HEK293 (cell line): Measurements from ENCODE around the gene SRI.

Experiments used
- HOXA7 ChIP-seq: sonication (generic); formaldehyde crosslinking; IDR thresholded peaks from 2 replicates; pipeline ENCODE4 v1.8.1; 2022; ENCODE audit warnings: missing genetic modification reagents, borderline replicate concordance
- SCRT1 ChIP-seq: fragments of 450-650 bp; formaldehyde crosslinking; IDR thresholded peaks from 2 replicates; pipeline ENCODE4 v1.5.1; 2016; ENCODE audit warnings: missing biosample characterization, missing genetic modification characterization, borderline replicate concordance
- ZBTB6 ChIP-seq: fragments of 450-650 bp; formaldehyde crosslinking; IDR thresholded peaks from 2 replicates; pipeline ENCODE4 v1.5.1; 2017; ENCODE audit warnings: missing biosample characterization, missing genetic modification characterization
- ZNF112 ChIP-seq: fragments of 450-650 bp; formaldehyde crosslinking; IDR thresholded peaks from 2 replicates; pipeline ENCODE4 v1.5.0; 2017; ENCODE audit warnings: missing biosample characterization, missing genetic modification characterization
- ZNF146 ChIP-seq: fragments of 450-650 bp; formaldehyde crosslinking; IDR thresholded peaks from 2 replicates; pipeline ENCODE4 v1.5.1; 2016; ENCODE audit warnings: missing biosample characterization, missing genetic modification characterization
- ZNF184 ChIP-seq: fragments of 450-650 bp; IDR thresholded peaks from 2 replicates; pipeline ENCODE4 v1.5.1; 2018; ENCODE audit warnings: missing biosample characterization, mild to moderate bottlenecking, missing genetic modification characterization
- ZNF23 ChIP-seq: fragments of 450-650 bp; formaldehyde crosslinking; IDR thresholded peaks from 2 replicates; pipeline ENCODE4 v1.5.1; 2016; ENCODE audit warnings: missing biosample characterization, missing genetic modification characterization, borderline replicate concordance
- ZNF274 ChIP-seq, 2 experiments: fragments of 200-500 bp in 1 of 2; fragments of 450-650 bp in 1 of 2; sonication (Bioruptor generic) in 1 of 2; formaldehyde crosslinking in 1 of 2; IDR thresholded peaks; 2 replicates each; pipeline versions ENCODE4 v1.5.1 to v1.6.1; 2014 to 2016; ENCODE audit warnings: borderline replicate concordance in 1 of 2, inconsistent platforms in 1 of 2, low read length in 1 of 2, missing biosample characterization in 1 of 2, missing genetic modification characterization in 1 of 2
- ZNF37A ChIP-seq: fragments of 450-650 bp; IDR thresholded peaks from 2 replicates; pipeline ENCODE4 v1.5.1; 2018; ENCODE audit warnings: missing biosample characterization, missing genetic modification characterization
- ZNF560 ChIP-seq: fragments of 450-650 bp; formaldehyde crosslinking; IDR thresholded peaks from 2 replicates; pipeline ENCODE4 v1.5.1; 2017; ENCODE audit warnings: missing biosample characterization, missing genetic modification characterization, borderline replicate concordance
- ZNF768 ChIP-seq: fragments of 450-650 bp; formaldehyde crosslinking; IDR thresholded peaks from 2 replicates; pipeline ENCODE4 v1.5.1; 2018; ENCODE audit warnings: missing biosample characterization, mild to moderate bottlenecking, missing genetic modification characterization
- ZNF777 ChIP-seq: fragments of 450-650 bp; formaldehyde crosslinking; IDR thresholded peaks from 2 replicates; pipeline ENCODE4 v1.5.1; 2017; ENCODE audit warnings: missing biosample characterization, missing genetic modification characterization, borderline replicate concordance
- TF ChIP-seq, protein P1 (sequence below): fragments of 450-650 bp; formaldehyde crosslinking; IDR thresholded peaks from 2 replicates; pipeline ENCODE4 v1.5.1; 2016; ENCODE audit warnings: missing biosample characterization, missing genetic modification characterization
- TF ChIP-seq, protein P2 (sequence below): fragments of 450-650 bp; formaldehyde crosslinking; IDR thresholded peaks from 2 replicates; pipeline ENCODE4 v1.5.1; 2016; ENCODE audit warnings: missing biosample characterization, missing genetic modification characterization

DNA sequence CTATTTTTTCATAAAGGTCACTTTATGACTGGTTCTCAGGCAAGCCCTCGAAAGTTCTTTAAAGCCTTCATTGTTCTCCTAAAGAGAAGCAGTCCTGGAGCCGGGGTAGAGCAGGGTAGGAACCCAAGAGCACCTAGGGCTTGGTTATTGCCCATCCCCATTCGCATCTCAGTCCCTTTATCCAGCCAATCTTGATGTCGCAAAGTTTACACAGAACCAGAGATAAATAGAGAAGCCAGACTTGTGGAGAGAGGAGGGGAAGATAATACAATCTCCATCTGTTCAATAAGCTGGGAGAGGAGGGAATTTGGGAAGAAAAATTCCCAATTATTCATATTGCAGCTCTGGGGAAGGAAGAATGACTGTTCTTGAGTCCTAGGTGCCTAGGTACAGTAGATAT is 6.4 kb upstream of the SRI start:
- TF ChIP-seq, protein P1, sequence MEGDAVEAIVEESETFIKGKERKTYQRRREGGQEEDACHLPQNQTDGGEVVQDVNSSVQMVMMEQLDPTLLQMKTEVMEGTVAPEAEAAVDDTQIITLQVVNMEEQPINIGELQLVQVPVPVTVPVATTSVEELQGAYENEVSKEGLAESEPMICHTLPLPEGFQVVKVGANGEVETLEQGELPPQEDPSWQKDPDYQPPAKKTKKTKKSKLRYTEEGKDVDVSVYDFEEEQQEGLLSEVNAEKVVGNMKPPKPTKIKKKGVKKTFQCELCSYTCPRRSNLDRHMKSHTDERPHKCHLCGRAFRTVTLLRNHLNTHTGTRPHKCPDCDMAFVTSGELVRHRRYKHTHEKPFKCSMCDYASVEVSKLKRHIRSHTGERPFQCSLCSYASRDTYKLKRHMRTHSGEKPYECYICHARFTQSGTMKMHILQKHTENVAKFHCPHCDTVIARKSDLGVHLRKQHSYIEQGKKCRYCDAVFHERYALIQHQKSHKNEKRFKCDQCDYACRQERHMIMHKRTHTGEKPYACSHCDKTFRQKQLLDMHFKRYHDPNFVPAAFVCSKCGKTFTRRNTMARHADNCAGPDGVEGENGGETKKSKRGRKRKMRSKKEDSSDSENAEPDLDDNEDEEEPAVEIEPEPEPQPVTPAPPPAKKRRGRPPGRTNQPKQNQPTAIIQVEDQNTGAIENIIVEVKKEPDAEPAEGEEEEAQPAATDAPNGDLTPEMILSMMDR (tag by site-specific recombination) = no peak
- TF ChIP-seq ZNF184 (tag by site-specific recombination) (no peak), ZNF23 (tag by site-specific recombination) (no peak), ZNF37A (tag by site-specific recombination) (no peak), ZNF274 (IDR thresholded peaks at IDR 0.05; ENCODE audit: low read length) (no peak), ZNF274 (tag by site-specific recombination; IDR thresholded peaks at IDR 0.05; ENCODE audit: borderline replicate concordance) (no peak), ZNF560 (tag by site-specific recombination) (no peak), ZNF768 (tag by site-specific recombination) (no peak), ZNF777 (no peak), HOXA7 (CRISPR knock-in tag) (no peak), ZBTB6 (tag by site-specific recombination) (no peak), SCRT1 (no peak), ZNF146 (tag by site-specific recombination) (no peak), ZNF112 (tag by site-specific recombination) (no peak)
- TF ChIP-seq, protein P2, sequence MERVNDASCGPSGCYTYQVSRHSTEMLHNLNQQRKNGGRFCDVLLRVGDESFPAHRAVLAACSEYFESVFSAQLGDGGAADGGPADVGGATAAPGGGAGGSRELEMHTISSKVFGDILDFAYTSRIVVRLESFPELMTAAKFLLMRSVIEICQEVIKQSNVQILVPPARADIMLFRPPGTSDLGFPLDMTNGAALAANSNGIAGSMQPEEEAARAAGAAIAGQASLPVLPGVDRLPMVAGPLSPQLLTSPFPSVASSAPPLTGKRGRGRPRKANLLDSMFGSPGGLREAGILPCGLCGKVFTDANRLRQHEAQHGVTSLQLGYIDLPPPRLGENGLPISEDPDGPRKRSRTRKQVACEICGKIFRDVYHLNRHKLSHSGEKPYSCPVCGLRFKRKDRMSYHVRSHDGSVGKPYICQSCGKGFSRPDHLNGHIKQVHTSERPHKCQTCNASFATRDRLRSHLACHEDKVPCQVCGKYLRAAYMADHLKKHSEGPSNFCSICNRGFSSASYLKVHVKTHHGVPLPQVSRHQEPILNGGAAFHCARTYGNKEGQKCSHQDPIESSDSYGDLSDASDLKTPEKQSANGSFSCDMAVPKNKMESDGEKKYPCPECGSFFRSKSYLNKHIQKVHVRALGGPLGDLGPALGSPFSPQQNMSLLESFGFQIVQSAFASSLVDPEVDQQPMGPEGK (tag by site-specific recombination) = no peak
